ENCODE data around the gene SERPINB1.

DNA sequence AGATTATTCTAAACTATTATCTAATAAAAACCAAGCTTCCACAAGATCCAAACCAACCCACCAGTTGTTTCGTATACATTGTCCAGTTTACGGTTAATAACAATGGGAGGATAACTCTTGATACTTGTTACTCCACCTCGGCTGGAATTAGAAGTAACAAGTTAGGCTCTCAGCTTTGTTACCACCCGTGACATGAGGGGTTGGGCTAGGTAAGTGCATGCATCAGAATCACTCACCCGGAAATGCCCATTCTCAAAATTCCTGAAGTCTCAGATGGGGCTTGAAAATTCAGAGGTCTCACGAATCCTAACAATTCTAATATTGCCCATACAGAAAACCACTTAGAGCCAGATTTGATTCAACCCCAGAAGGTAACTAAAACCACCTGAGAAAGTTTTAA lies 27.0 kb upstream of the SERPINB1 start:
- TF ChIP-seq, protein P1, sequence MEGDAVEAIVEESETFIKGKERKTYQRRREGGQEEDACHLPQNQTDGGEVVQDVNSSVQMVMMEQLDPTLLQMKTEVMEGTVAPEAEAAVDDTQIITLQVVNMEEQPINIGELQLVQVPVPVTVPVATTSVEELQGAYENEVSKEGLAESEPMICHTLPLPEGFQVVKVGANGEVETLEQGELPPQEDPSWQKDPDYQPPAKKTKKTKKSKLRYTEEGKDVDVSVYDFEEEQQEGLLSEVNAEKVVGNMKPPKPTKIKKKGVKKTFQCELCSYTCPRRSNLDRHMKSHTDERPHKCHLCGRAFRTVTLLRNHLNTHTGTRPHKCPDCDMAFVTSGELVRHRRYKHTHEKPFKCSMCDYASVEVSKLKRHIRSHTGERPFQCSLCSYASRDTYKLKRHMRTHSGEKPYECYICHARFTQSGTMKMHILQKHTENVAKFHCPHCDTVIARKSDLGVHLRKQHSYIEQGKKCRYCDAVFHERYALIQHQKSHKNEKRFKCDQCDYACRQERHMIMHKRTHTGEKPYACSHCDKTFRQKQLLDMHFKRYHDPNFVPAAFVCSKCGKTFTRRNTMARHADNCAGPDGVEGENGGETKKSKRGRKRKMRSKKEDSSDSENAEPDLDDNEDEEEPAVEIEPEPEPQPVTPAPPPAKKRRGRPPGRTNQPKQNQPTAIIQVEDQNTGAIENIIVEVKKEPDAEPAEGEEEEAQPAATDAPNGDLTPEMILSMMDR (tag by site-specific recombination; IDR thresholded peaks at IDR 0.05) = no peak
- TF ChIP-seq ZNF354C (tag by site-specific recombination; IDR thresholded peaks at IDR 0.05; ENCODE audit: borderline replicate concordance, low read depth) (no peak), GLI2 (tag by site-specific recombination; IDR thresholded peaks at IDR 0.05; ENCODE audit: borderline replicate concordance, low read depth) (no peak), BCL11A (tag by site-specific recombination; IDR thresholded peaks at IDR 0.05; ENCODE audit: low read depth) (no peak)
